ENCODE data around the gene NQO2. TPM values are rescaled to one million over a fixed set of nuclear protein-coding genes. Genes with fewer than 3 reads are reported as not detected.
A peak's percentile ranks its signal among the peaks of the same experiment; 100 is the strongest.
"Not testable (repeated sequence)": the region's sequence is repeated elsewhere in the genome, so short reads cannot be mapped to it uniquely, and the experiment has no call there.

NQO2 gene
- total RNA-seq, 2 experiments from 2014 or later: 40.7 to 44.2 TPM

- CTCF ChIA-PET: interaction anchor here (0.5 to 5.1 kb wide), 11 partner anchors 10 to 739 kb away, joined by 3 to 36 read pairs (median 3); partner anchors contain the start of genes NQO2 and RIPK1
- Mint-ChIP-seq H3K4me1 (peaks cover 22% of the 10 kb centered on the region), H3K36me3 (ENCODE audit: low read depth) (no peaks in the 10 kb centered on the region), H3K27me3 (no peaks in the 10 kb centered on the region), H3K27ac (no peak overlapping the region), H3K9me3 (ENCODE audit: low read depth) (no peaks in the 10 kb centered on the region), H3K4me3 (no peak overlapping the region)
- POLR2A ChIA-PET: no interaction called here
- no peak for DNase-seq
- intact Hi-C loops (cut with DNase I, micrococcal nuclease): loop anchor here in 1 of 2 experiments (5.0 kb wide), 2 partner anchors 210 to 265 kb away; no protein-coding TSS in a partner anchor
- ATAC-seq: no peak
These were observed 57.5 kb downstream of the NQO2 start for GRCh38 chr6:3057063-3057770.

DNA sequence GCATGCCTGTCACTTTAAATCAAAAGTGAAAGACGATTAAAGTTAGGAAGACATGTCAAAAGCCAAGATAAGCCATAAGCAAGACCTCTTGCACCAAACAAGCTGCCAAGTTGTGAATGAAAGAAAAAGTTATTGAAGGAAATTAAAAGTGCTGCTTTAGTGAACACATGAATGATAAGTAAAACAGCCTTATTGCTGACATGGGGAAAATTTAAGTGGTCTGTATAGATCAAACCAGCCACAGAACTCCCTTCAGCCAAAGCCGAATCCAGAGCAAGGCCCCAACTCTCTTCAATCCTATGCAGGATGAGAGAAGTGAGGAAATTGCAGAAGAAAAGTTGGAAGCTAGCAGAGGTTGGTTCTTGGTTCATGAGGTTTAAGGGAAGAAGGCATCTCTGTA is 59.3 kb downstream of the NQO2 start:
- POLR2A ChIA-PET: interaction anchor here (0.7 kb wide), 1 partner anchor 59 kb away, joined by 4 read pairs; the partner anchor contains the start of gene BPHL

GRCh38 chr6:3060092-3060491 is 60.4 kb downstream of the NQO2 start:
- H3K9me3 Mint-ChIP-seq (ENCODE audit: low read depth); POLR2A ChIA-PET; H3K4me3 Mint-ChIP-seq; H3K27me3 Mint-ChIP-seq; H3K36me3 Mint-ChIP-seq (ENCODE audit: low read depth); H3K27ac Mint-ChIP-seq; ATAC-seq; DNase-seq: not testable (repeated sequence)
- H3K4me1 Mint-ChIP-seq: peaks cover 16% of the 10 kb centered on the region
- CTCF ChIA-PET: interaction anchor here (0.9 to 5.1 kb wide), 4 partner anchors 7 to 182 kb away, joined by 3 to 36 read pairs (median 7); partner anchors contain the start of genes NQO2 and RIPK1
- intact Hi-C loops (cut with DNase I, micrococcal nuclease): loop anchor here in 1 of 2 experiments (5.0 kb wide), 1 partner anchor 1077 kb away; the partner anchor contains the start of gene ECI2

More for the DNA sequence above, 59.3 kb downstream of the NQO2 start:
- CTCF ChIA-PET: interaction anchor here (1.0 to 5.1 kb wide), 5 partner anchors 8 to 71 kb away, joined by 3 to 36 read pairs (median 6); partner anchors contain the start of genes NQO2 and RIPK1
- Mint-ChIP-seq H3K4me1 (peaks cover 18% of the 10 kb centered on the region), H3K27me3 (no peaks in the 10 kb centered on the region), H3K9me3 (ENCODE audit: low read depth) (no peaks in the 10 kb centered on the region), H3K36me3 (ENCODE audit: low read depth) (no peaks in the 10 kb centered on the region), H3K4me3 (no peak overlapping the region), H3K27ac (no peak overlapping the region)
- intact Hi-C loops (cut with DNase I, micrococcal nuclease): loop anchor here in 1 of 2 experiments (5.0 kb wide), 2 partner anchors 212 to 267 kb away; no protein-coding TSS in a partner anchor
- DNase-seq: no peak
- no peak for ATAC-seq

DNA sequence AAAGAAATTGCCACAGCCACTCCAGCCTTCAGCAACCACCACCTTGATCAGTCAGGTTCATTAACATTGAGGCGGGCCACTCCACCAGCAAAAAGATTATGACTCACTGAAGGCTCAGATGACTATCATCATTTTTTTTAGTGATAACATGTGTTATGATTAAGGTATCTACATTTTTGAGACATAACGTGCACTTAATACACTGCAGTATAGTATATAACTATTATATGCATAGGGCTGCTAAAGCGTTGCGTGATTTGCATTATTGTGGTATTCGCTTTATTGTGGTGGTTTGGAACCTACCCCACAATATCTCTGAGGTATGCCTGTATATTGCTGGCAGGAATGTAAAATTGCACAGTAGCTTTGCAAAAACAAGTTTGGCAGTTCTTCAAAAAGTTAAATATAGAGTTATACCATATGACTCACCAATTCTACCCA is 61.8 kb downstream of the NQO2 start:
- intact Hi-C loops (cut with DNase I, micrococcal nuclease): loop anchor here in 1 of 2 experiments (5.0 kb wide), 1 partner anchor 1076 kb away; the partner anchor contains the start of gene ECI2
- no peaks in the 10 kb centered on the region for H3K36me3 Mint-ChIP-seq (ENCODE audit: low read depth)
- H3K27ac Mint-ChIP-seq: no peak overlapping the region
- H3K27me3 Mint-ChIP-seq: no peaks in the 10 kb centered on the region
- H3K9me3 Mint-ChIP-seq (ENCODE audit: low read depth): no peaks in the 10 kb centered on the region
- no peak overlapping the region for H3K4me3 Mint-ChIP-seq
- ATAC-seq: peak; percentile 11
- POLR2A ChIA-PET: interaction anchor here (0.6 kb wide), 1 partner anchor 17 kb away, joined by 3 read pairs; no protein-coding TSS in a partner anchor
- peaks cover 25% of the 10 kb centered on the region for H3K4me1 Mint-ChIP-seq
- CTCF ChIA-PET: interaction anchor here (0.6 to 0.7 kb wide), 3 partner anchors 121 to 294 kb away, joined by 3 read pairs; no protein-coding TSS in a partner anchor
- peak; percentile 39 for DNase-seq

GRCh38 chr6:3063340-3063732 is 63.6 kb downstream of the NQO2 start:
- DNase-seq; H3K27ac Mint-ChIP-seq; ATAC-seq; H3K27me3 Mint-ChIP-seq; H3K36me3 Mint-ChIP-seq (ENCODE audit: low read depth); H3K9me3 Mint-ChIP-seq (ENCODE audit: low read depth): not testable (repeated sequence)
- POLR2A ChIA-PET: interaction anchor here (0.9 to 1.3 kb wide), 7 partner anchors 13 to 298 kb away, joined by 3 to 7 read pairs (median 5); partner anchors contain the start of genes SERPINB1 and WRNIP1
- H3K4me1 Mint-ChIP-seq: peaks cover 36% of the 10 kb centered on the region
- intact Hi-C loops (cut with DNase I, micrococcal nuclease): loop anchor here (1.0 to 5.0 kb wide), 2 partner anchors 55 to 1074 kb away; partner anchors contain the start of genes BPHL (in 1 of the 2) and ECI2 (in 1 of the 2)
- peak overlapping the region; percentile 91 for H3K4me3 Mint-ChIP-seq
- CTCF ChIA-PET: interaction anchor here (0.7 to 1.2 kb wide), 7 partner anchors 26 to 333 kb away, joined by 3 to 5 read pairs (median 3); no protein-coding TSS in a partner anchor

- Mint-ChIP-seq H3K27ac (peak overlapping the region; percentile 85), H3K9me3 (ENCODE audit: low read depth) (no peaks in the 10 kb centered on the region), H3K36me3 (ENCODE audit: low read depth) (no peaks in the 10 kb centered on the region), H3K4me1 (peaks cover 32% of the 10 kb centered on the region), H3K4me3 (peak overlapping the region; percentile 91), H3K27me3 (no peaks in the 10 kb centered on the region)
- ChIA-PET CTCF (interaction anchor here (0.5 to 1.2 kb wide), 8 partner anchors 25 to 334 kb away, joined by 3 to 5 read pairs (median 3); no protein-coding TSS in a partner anchor), POLR2A (interaction anchor here (0.9 to 1.3 kb wide), 7 partner anchors 12 to 299 kb away, joined by 3 to 7 read pairs (median 5); partner anchors contain the start of genes SERPINB1 and WRNIP1)
- peak; percentile 86 for ATAC-seq
- peak; percentile 95 for DNase-seq
- intact Hi-C loops (cut with DNase I, micrococcal nuclease): loop anchor here (1.0 to 5.0 kb wide), 3 partner anchors 54 to 1073 kb away; partner anchors contain the start of genes BPHL (in 1 of the 2), ECI2 (in 1 of the 2) and PSMG4 (in 1 of the 2)
These were observed 64.3 kb downstream of the NQO2 start for GRCh38 chr6:3063733-3064700.

GRCh38 chr6:3068329-3069214 is 68.9 kb downstream of the NQO2 start, which contains the start of gene RIPK1:
Gene RIPK1, plus strand, starts transcription at chr6:3068494. Its CDS starts 8,330 bp downstream, at chr6:3076824.
- ChIA-PET POLR2A (interaction anchor here (0.5 to 1.3 kb wide), 4 partner anchors 69 to 303 kb away, joined by 3 to 10 read pairs (median 4); partner anchors contain the start of genes NQO2 and WRNIP1), CTCF (interaction anchor here (0.7 to 2.6 kb wide), 8 partner anchors 10 to 300 kb away, joined by 3 to 11 read pairs (median 6); partner anchors contain the start of gene NQO2)
- H3K4me3 Mint-ChIP-seq: peak within 1 kb of the TSS; percentile 96
- peak; percentile 84 for ATAC-seq
- peaks cover 61% of the 10 kb centered on the region for H3K4me1 Mint-ChIP-seq
- H3K27me3 Mint-ChIP-seq: no peaks in the 10 kb centered on the region
- DNase-seq: peak; percentile 97
- H3K27ac Mint-ChIP-seq: peak within 1 kb of the TSS; percentile 98
- intact Hi-C loops (cut with DNase I, micrococcal nuclease): loop anchor here (1.0 to 5.0 kb wide), 17 partner anchors 15 to 1709 kb away; partner anchors contain the start of genes BPHL (in 2 of the 2), SERPINB1 (in 2 of the 2), WRNIP1 (in 2 of the 2) and CDYL (in 1 of the 2)
- peaks cover 19% of the 10 kb centered on the region for H3K36me3 Mint-ChIP-seq (ENCODE audit: low read depth)
- no peaks in the 10 kb centered on the region for H3K9me3 Mint-ChIP-seq (ENCODE audit: low read depth)

Measured in activated CD4-positive, alpha-beta T cell treated with anti-CD3 and anti-CD28 coated beads for 36 hours (primary cell).